T-helper 22 cell (primary cell): ENCODE measurements around the gene TRMT61A.
"Not testable (repeated sequence)": the region's sequence is repeated elsewhere in the genome, so short reads cannot be mapped to it uniquely, and the experiment has no call there.

Experiments used
- DNase-seq: peaks from one replicate; pipeline ENCODE4 v3.0.0-alpha.2; 2020; ENCODE audit warnings: low read depth

TRMT61A gene

DNA sequence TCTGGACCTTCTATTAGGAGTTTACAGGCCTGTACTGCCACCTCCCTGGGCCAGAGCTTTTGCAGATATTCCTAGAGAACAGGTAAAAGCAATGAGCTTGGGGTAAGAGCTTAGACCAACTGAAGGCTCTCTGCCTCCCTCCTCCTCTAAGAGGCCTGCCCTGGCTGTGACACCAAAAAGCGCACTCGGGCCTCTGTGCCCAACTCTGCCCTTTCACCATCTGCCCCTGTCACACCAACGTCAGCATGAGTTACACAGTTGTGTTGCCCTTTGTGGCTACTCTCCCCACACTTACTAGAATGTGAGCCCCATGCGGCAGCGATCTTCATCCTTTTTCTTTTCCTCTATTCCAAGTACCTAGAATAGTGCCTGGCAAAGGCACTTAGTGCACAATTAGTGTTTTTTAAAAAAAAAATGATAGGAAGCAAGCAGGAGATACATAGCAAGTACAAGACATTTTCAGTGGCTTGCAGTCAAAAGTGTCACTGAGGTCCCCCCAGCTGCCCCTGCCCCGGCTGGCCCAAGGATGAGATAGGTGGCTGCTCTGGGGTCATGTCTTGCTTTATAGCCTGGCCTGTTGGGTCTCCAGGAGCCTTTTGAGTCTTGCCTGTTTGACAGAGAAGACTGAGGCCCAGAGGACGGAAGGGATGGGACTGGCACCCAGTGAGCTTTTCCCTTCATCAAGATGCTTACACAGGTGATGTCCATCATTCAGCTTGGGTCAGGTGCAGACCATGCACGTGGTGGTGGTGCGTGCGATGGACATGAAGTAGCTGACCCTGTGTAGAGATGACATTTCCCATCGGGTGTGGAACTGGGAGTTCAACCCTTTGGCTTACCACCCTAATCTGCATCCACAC lies 18.9 kb upstream of the TRMT61A start:
- DNase-seq: no peak

DNA sequence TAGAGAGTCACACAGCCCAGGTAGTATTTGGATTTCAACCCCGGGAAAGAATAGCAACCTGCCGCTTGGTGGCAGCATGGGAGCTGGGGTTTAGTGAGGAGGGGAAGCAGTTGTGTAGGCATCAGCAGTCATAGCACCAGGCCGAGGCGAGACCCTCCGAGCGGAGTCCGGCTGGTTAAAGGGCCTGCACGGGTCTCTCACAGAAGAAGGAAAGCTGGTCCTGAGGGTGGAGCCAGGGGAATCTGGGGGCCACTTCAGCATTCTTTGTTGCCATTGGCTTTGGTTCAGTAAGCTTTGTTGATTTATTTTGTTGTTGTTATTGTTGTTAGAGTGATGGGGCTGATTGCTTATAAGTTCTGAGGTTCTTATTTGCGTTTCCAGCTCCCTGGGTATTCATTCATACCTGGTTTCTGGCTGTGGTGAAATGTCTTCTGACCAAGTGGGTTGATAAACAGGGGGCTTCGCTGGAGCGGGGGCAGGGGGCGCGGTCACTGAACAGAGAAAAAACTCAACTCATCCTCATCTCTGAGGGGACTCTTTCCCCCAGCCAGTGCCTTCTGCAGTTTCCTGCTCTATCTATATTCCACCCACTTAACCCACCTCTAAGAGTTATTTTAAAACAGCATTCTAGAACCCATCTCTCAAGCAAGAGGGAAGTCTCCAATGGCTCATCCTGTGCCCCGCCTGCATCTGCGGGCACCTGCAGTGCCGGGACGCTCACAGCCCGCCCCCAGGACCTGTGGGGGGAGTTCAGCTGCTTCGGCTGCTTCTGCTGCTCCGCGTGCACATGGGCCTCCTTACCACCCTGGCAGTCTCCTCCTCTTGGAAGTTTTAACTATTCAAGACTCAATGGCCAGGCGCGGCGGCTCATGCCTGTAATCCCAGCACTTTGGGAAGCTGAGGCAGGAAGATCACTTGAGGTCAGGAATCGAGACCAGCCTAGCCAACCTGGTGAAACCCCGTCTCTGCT lies 18.0 kb upstream of the TRMT61A start:
- no peak for DNase-seq

DNA sequence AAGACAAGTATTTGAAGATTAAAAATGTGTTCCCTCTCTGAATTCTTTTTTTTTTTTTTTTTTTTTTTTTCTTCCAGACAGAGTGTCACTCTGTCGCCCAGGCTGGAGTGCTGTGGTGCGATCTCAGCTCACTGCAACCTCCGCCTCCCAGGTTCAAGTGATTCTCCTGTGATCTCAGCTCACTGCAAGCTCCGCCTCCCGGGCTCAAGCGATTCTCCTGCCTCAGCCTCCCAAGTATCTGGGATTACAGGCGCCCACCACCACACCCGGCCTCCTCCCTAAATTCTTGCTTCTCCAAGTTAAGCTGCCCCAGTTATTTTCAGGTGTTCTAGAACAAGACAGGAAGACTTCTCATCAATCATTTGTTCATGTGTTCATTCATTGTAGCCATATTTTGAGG lies 16.8 kb upstream of the TRMT61A start:
- not testable (repeated sequence) for DNase-seq

DNA sequence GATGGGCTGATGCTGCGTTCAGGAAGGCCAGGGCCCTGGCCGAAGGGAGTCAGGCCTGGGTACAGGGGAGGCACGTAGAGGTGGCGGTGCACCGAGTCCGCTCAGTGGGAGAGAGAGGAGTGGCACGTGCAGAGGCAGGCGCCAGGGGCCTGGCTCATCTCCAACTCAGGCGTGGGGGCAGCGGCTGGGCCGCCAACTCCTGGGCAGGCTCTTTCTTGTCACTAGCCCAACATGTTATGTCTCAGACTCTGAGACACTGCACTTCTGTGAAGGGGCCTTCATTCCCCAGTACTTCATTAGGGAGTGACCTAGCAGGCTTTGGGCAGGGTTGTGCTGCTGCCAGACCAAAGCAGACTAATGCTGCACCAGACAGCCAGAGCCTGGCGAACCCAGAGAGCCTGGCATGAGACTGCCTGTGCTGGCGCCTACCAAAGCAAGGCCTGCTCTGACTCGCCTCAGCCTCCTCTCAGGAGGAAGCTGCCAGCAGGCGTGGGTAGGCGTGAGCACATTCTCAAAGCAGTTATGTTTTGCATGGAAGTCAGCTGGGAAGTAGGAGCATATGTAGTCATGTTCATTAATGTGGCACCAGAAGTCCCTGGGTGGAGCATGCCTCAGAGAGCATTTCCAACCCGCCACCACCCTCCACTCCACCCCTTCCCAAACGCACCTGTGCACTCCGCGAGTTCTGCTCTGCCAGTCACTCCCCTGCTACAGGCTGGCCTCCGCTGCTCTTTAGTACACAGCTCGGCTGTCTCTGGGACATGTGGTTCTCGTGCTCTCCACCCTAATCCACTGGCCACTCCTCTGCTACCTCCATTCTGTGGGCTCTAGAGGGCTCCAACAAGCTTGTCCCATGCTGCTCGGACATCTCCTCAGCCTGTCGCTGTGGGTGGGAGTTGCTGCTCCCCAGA lies 16.0 kb upstream of the TRMT61A start:
- DNase-seq: no peak

DNA sequence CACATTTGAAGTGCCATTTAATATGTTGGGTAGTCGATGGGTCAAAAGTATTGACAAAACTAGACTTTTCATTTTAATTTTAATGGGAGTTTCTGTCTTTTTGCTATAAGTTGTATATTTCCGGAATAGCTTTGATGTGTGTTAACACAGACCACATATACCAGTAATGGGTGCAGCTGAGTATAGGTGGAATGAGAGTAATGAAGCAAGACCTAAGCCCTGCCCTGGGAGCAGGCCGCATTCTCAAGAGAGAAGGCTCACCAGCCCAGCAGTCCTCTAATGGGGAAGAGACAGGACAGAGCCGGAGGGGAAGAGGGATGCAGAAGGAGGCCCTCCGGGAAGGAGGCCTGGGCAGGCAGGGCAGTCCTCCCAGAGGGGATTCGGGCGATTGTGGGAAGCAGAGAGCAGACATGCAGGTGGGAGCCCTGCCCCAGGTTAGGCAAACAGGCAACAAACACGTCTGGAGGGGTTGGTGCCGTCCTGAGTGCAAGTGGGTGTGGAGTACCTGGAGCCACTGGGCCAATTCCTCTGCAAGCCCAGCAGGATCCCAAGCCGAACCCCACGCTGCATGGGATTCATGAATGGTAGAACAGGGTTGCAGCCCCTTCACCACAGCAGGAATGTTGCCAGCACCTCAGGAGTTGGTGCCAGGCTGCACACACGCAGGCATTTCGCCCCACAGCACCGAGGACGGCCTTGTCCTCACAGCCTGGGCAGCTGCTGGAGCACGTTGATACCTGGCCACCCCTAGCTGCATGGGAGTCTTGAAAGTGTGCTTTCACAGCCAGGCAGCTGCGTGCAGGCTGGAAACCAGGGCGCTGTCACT lies 14.2 kb upstream of the TRMT61A start:
- no peak for DNase-seq

DNA sequence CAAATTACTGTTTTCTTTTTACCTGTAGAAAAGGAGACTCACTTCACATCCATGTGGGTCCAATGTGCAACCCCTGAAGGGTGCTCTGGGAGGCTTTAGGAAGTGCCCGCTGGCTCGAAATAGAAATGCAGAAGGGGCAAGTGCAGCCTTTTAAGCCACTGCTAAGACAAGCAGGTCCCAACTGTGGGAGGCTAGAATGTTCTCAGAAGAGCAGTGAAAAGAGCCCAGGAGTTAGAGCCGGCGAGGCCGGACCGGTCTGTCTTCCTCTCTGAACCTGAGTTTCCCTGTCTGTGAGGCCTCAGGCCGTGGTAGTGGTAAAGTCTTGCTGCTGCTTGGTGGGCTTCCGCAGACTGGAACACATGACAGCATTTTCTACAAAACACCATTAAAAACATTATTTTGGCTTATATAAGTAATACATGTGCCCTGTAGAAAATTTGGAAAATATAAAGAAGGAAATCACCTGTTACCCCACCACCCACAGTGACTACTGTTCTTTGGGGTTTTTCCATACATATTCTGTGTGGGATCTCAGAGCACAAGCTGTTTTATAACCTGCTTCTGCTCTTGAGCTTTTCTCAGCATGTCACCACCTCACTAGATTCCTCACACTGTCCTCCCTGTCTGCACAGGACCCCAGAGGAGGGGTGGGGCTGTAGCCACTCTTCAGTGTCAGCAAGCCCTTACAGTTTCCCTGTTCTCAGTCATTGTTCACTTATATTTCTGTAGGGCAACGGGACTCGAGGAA lies 12.4 kb upstream of the TRMT61A start:
- DNase-seq: no peak

DNA sequence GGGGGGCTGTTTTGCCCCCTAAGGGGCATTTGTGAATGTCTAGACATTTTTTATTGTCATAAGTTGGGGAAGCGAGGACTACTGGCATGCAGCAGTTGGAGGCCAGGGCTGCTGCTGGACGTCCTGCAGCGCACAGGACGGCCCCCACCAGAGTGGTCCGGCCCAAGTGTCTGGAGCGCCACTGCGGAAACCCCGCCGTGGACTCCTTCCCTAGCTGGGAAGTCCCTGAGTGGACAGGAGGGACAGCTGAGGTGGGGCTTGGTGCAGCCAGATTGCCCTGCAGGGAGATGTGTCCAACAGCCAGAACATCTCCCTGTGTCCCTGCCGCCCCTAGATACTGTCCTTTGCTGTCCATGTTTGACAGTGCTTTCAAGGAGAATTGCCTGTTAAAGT lies 11.8 kb upstream of the TRMT61A start:
- no peak for DNase-seq

DNA sequence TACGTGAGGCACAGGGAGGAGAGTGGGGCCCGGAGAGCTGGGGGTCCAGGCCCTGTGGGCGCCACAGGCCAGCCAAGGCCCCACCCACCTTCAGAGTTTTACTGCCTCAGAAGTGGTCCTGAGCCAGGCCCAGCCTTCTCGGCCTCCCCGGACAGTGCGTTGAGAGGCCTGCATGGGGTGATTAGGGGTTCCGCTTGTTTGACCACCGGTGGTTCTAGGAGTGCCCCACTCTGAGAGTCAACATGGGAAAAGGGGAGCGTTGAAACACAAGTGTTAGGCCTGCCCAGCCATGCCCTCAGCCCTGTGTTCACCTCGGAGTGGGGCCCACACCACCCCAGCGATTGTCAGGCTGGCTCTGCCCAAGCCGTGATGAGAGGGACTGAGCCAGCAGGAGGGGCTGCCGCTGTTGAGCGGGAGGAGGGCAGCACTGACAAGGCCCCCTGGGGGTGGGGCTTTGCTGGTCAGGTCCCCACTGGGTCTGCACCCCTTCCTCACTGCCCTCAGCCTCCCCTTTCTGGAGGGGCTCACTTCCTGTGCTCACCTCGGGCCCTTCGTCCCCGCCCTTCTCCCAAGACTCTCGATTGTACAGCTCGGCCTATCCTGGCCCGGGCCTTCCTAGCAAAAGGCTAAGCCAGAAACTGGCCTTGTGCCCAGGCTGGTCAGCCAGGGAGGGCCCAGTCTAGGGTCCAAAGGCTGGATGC lies 11.1 kb upstream of the TRMT61A start:
- DNase-seq: no peak

DNA sequence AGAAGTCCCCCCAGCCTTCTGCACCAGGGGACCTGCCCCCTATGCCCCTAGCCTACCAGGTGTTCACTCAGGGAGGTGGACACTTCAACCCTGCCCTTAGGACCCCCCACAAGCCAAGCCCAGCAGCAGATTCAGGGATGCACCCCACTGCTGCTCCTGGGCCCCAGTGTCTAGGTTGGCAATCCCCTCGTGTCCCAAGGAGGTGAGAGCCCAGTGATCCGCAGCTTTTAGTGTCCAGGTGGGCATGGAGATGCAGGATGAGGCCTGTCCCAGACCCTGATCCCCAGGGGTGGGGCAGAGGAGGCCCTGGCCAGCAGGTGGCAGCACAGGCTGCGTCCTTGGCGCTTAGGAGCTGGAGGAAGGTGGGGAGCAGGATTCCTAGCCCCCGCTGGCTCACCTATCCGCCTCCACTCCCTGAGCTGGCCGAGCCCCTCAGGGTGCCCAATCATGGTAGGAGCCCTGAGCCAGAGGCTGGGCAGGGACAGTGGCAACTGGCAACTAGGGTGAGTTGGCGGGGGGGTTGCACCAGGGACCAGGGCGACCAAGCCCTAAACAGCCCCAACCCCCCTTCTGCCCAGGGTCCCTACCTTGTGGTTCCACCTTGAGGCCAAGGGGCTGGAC lies 10.5 kb upstream of the TRMT61A start:
- peak; percentile 20 for DNase-seq

DNA sequence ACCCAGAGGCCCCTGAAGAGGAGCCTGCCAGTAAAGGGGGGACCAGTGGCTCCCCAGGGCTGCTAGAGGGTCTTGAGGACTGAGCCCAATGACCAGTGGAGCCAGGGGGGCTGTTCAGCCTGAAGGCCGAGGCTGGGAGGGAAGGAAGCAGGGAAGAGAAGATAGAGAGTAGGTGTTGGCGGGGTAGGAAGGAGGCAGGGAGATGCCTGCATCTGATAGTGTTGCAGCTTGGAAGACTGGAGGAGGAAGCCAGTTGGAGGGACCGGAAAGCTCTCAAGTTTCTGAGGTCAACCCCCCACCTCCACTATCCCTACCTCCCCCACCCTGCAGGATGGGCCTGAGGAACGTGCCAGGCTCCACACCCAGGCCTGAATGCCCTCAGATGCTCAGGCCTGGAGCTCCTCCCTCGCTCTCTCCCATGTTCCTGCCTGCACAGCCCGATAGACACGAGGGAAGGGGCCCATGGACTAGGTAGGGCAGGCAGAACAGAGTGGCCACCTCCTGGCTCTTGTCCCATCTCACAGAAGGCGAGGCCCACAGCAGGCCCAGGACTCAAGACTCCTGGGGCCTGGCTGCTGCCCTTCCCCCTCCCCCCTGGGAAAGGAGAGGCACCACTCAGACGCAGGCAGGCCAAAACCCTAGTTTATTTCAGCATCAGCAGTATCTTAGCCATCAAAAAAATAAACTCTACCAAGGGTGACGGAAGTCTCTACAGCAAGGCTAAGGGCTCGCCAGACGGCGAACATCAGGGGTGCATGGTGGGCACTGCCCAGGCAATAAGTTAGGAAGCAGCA lies 9.8 kb upstream of the TRMT61A start:
- no peak for DNase-seq

DNA sequence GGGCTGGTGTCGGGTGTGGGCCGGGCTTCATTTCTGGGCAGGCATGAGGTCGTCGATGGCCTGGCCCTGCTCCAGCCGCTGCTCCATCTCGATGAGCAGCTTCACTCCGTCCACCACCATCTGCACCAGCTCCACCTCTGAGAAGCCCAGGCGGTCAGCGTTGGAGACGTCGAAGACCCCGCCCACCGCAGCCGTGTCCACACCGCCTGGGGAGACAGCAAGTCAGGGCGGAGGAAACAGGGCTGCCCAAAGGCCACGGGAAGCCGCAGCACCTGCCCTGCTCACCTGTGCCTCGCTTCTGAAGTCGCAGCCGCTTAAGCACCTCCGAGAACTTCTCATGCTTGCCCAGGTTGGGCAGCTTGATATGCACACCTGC lies 9.2 kb upstream of the TRMT61A start:
- no peak for DNase-seq

DNA sequence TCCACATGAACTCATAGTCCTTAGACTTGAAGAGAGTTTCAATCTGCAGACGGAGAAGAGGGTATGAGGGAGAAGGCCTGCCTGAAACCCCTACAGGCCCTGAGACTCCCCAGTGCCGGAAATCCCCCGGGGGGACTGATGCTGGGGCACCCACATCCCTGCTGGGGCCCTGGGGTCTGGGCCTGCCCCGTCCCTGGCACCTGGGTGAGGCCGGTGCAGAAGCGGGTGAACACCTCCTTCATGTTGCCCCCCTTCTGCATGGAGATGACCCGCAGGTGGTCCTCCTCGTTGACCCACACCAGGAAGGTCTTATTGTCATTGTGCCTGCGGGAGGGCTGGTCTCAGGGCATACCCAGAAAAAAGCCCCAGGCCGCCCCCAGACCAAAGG lies 8.7 kb upstream of the TRMT61A start:
- DNase-seq: no peak

DNA sequence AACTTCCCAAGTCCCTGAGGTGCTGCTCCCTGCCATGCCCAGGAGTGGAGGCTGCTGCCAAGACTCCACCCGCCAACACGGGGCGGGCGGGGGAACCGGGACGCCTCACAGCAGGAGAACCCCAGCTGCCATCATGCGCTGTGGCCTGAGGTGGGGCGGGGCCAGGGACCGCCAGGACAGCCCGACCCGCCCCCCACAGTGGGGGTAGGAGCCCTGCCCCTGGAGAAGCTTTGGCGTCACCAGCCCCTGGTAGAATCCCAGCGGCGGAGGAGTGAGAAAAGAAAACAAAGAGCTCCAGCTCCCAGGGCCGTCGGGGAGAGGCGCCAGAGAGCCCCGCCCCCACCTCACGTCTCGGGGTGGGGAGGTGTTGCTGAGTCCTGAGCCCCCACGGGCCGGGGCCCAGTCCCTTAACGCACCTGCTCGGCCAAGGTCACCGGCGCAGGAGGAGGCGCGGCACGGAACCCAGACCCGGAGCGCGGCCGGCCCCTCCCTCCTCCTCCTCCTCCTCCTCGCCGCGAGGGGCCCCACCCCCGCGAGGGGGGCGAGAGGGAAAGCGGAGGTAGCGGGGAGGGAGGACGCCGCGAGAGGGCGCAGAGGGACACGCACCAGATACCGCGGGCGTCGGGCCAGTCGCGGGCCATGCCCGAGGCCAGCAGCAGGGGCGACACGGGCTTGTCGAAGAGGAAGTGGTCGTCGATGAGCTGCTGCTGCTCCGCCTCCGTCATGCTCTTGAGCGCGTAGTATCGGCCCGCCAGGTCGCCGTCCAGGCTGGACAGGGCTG lies 8.1 kb upstream of the TRMT61A start:
- peak; percentile 65 for DNase-seq

DNA sequence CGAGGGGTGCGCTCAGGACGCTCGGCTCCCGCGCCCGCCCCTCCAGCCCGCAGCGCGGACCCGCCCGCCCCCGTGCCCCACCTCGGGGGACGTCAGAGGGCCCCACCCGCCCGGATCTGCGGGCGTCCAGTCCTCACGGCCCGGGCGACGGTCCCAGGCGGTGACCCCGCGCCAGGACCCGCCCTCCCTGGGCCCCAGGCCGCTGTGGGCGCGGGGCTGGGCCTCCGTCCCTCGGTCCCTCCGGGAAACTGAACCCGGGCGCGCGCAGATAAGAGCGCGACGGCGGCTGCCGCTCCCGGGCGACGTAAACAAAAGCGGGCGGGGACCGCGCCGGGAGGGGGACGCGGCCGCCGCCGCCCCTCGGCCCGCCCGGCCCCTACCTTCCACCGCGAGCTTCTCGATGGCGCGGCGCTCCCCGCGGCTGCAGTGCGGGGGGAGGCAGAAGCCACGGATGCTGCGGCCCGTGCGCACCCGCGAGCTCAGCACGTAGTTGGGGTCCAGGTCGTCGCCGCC lies 7.5 kb upstream of the TRMT61A start:
- no peak for DNase-seq

DNA sequence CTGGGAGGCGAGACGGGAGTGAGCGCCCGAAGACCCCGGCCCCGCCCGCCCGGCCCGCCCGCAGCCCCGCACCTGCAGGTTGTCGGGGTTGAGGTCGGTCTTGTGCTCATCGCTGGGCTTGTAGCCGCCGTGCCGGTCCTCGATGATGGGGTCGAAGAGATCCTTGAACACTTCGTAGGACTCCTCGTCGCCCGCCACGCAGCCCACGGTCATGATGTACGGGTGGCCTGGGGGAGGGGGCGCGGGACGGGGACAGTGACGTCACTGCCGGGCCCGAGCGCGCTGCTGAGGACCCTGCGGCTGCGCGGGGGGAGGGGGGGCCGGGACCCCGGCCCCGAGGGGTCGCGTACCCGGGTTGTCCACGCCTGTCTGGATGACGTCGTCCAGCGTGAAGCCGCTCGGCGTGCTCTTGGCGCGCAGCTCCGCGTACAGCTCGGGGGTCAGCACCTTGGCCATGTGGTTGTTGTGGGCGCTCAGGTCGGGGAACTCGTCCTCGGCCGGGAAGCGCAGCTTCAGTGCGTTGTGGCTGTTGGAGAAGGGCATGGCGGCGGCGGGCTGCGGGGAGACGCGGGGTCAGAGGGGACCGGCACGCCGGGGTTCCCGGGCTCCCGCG lies 6.9 kb upstream of the TRMT61A start:
- no peak for DNase-seq

DNA sequence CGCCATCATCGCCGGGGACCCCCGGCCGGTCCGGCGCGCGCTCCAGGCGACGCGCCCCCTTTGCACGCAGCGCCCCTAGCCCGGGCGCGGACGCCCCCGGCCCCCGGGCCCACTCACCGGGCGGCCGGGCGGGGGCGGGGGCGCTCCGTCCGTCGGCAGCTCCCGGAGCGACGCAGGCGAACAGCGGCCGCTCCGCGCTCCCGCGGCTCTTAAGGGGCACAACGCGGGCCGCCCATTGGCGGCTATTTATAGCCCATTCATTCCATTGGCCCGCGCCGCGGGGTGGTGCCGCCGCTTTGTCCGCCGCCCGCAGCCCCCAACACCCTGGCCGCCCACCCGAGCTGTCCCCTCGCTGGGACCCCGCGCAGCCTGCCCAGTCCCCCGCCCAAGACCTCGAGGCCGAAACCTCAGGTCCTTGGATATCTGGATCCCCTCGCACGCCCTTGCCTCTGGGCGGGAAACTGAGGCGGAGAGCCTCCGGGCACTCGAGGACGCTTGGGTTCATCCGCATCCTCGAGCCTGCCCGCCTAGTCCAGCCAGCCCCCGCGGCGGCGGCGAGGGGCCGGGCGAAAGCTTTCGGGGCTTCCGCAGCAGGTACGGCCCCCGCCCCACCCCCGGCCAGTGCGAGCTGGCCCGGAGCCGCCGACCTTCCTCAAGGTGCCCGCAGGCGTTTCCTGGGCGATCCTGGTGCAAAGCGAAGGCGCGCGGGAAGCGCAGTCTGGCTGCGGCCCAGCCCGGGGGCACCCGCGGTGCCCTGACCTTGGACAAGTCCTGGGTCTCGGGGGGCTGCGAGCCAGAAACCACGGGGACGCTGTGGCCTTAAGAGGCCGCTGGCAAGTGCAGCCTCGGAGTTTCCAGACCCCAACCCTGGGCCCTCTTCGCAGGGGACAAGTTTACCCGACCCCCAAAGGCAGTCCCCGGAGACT lies 6.1 kb upstream of the TRMT61A start, which contains the start of gene CKB:
CKB (minus strand) TSS at position 182 of the 926 bp plus-strand sequence. CDS start 337 bp downstream, outside the sequence.
- no peak for DNase-seq
